Kidney (tissue), 14 donors: Measurements from ENCODE around the gene RLN1. TPM values are rescaled to one million over a fixed set of nuclear protein-coding genes. Genes with fewer than 3 reads are reported as not detected.
"Not testable (repeated sequence)": the region's sequence is repeated elsewhere in the genome, so short reads cannot be mapped to it uniquely, and the experiment has no call there.

Source experiments
- DNase-seq, 5 donors: peaks; one replicate each; pipeline ENCODE4 v3.0.0-alpha.2; 2013 to 2020
- FAIRE-seq: peaks from 2 replicates; lab custom pipeline; 2012; peaks lifted over from hg19 to GRCh38; lab: Jason Lieb, UNC
- H3K27ac ChIP-seq, 2 donors: one replicate each; pipeline ENCODE4 v1.7.0; 2013; ENCODE audit warnings: low read depth in 2 of 2, low read length in 2 of 2, inconsistent platforms in 1 of 2
- H3K27me3 ChIP-seq: one replicate; pipeline ENCODE4 v1.7.1; 2013; ENCODE audit warnings: low read length, inconsistent platforms; ENCODE audit not compliant: control insufficient read depth, insufficient read depth
- H3K36me3 ChIP-seq, 3 donors: one replicate each; pipeline versions ENCODE4 v1.7.0 to v1.7.1; 2013; ENCODE audit warnings: low read length in 3 of 3, control low read depth in 1 of 3, inconsistent platforms in 1 of 3; ENCODE audit not compliant: insufficient read depth in 3 of 3, control insufficient read depth in 2 of 3
- H3K4me1 ChIP-seq, 3 donors: one replicate each; pipeline versions ENCODE4 v1.7.0 to v1.7.1; 2013; ENCODE audit warnings: low read length in 3 of 3, inconsistent platforms in 1 of 3, low read depth in 1 of 3; ENCODE audit not compliant: control insufficient read depth in 2 of 3, insufficient read depth in 2 of 3
- H3K4me3 ChIP-seq, 3 donors: one replicate each; pipeline versions ENCODE4 v1.7.0 to v1.8.1; 2013; ENCODE audit warnings: low read length in 3 of 3, control low read depth in 1 of 3, inconsistent platforms in 1 of 3
- H3K9ac ChIP-seq, 3 donors: one replicate each; pipeline versions ENCODE4 v1.7.0 to v1.7.1; 2013; ENCODE audit warnings: low read length in 3 of 3, control low read depth in 1 of 3, inconsistent platforms in 1 of 3
- H3K9me3 ChIP-seq, 3 donors: one replicate each; pipeline versions ENCODE4 v1.7.0 to v1.7.1; 2013; ENCODE audit warnings: low read length in 3 of 3, control low read depth in 1 of 3, inconsistent platforms in 1 of 3; ENCODE audit not compliant: control insufficient read depth in 2 of 3, insufficient read depth in 1 of 3
- CTCF ChIP-seq: IDR thresholded peaks from 3 replicates; pipeline ENCODE4 v1.5.1; 2012; ENCODE audit warnings: mild to moderate bottlenecking, moderate library complexity, borderline replicate concordance; ENCODE audit not compliant: insufficient read depth; ENCODE audit errors: extremely low read depth
- intact Hi-C: fragments of 100-400 bp; cut with DNase I; formaldehyde crosslinking; loops from one replicate; pipeline ENCODE4 v1.11.1; 2022
- polyA plus RNA-seq: library from polyadenylated mRNA; stranded (reverse); fragments of 350-450 nt; fragmentation: Illumina TruSeq; extraction: RNeasy Lipid Tissue Mini Kit (QIAGEN cat#74804); gene quantifications from one replicate; pipeline ENCODE4 v1.2.3, GENCODE V29; 2014; ENCODE audit warnings: low read depth, low replicate concordance; ENCODE audit not compliant: insufficient read depth
- total RNA-seq: library from RNA; stranded (reverse); fragmentation: NEBNext Ultra II Directional; extraction: Animal tissue kit (Norgen Biotek cat#: 25700); gene quantifications from one replicate; pipeline ENCODE4 v1.2.1, GENCODE V29; 2021
- donor health status: control.
- donor health status: control.
- donor health status: control.
- donor health status: control.
- donor health status: control.
- donor health status: DM: yes; HTN: yes; CAD: no.
- donor health status: Normal renal cell carcinoma (clear cell type).

Gene RLN1
- total and polyA plus RNA-seq, 2 donors from 2014 or later, result 0.57 to 0.82 TPM

DNA sequence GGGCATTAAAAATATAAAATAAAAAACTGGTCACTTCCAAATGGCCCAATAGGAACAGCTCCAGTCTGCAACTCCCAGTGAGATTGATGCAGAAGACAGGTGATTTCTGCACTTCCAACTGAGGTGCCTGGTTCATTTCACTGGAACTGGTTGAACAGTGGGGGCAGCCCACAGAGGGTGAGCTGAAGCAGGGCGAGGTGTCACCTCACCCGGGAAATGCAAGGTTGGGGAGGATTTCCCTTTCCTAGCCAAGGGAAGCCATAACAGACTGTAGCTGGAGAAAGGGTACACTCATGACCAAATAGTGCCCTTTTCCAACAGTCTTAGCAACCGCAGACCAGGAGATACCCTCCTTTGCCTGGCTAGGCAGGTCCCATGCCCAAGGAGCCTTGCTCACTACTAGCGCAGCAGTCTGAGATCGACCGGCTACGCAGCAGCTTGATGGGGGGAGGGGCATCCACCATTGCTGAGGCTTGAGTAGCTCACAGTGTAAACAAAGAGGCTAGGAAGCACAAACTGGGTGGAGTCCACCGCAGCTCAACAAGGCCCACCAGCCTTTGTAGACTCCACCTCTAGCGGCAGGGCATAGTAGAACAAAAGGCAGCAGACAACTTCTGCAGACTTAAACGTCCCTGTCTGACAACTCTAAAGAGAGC is 12.7 kb downstream of the RLN1 start:
- DNase-seq, result peak in 1 of 5 donors; percentile 31
- Histone ChIP-seq H3K4me3 (no peak overlapping the region), H3K9me3 (no peaks in the 10 kb centered on the region), H3K36me3 (no peaks in the 10 kb centered on the region), H3K27ac (no peak overlapping the region), H3K4me1 (no peaks in the 10 kb centered on the region), H3K9ac (no peak overlapping the region), H3K27me3 (no peaks in the 10 kb centered on the region)
- intact Hi-C loops, result no loop called here
- TF ChIP-seq CTCF, result no peak
- FAIRE-seq, result no peak

DNA sequence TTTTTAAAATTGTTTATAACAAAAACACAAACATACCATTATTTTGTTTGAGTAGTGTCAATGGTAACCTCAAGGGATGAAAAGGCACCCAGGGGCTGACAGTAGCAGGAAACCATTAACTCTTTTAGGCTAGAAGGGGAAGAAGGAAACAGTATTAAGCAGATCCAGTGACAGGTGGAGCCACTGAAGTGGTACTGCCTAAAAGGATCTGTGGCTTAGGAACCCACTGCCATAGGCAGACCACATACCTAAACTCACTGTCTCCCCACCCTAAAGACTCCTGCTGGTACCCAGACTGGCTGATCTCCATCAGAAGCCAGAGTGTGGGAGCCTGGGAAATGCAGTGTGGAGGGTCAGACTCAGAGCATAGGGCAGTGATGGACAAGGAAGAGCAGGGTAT is 13.5 kb downstream of the RLN1 start:
- no peaks in the 10 kb centered on the region for H3K9me3 ChIP-seq
- no peak for DNase-seq
- FAIRE-seq, result no peak
- H3K27ac ChIP-seq, result no peak overlapping the region
- no peak for TF ChIP-seq CTCF
- intact Hi-C loops, result no loop called here
- H3K36me3 ChIP-seq, result no peaks in the 10 kb centered on the region
- no peaks in the 10 kb centered on the region for H3K4me1 ChIP-seq
- H3K27me3 ChIP-seq, result no peaks in the 10 kb centered on the region
- no peak overlapping the region for H3K9ac ChIP-seq
- no peak overlapping the region for H3K4me3 ChIP-seq

DNA sequence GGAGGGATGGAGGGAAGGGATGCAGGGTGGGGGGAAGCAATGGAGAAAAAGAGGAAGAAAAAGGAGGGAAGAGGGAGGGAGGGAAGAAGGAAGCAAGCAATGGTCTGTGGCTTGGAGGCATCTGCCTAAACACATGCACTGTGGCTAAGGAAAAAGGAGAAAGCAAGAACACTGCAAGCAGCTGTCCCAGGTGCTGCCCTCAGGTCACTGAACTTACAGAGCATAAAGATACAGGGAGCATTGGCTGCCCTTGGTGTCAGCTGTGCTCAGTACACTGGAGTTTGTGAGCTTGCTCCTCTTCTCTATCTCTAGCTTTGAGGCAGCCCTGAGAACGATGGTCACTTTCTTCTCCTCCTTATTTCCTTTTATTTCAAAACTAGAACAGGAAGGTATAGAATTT is 18.1 kb downstream of the RLN1 start:
- intact Hi-C loops, FAIRE-seq, DNase-seq: not testable (repeated sequence)

GRCh38 chr9:5321058-5321457 is 18.6 kb downstream of the RLN1 start:
- H3K4me1 ChIP-seq, result no peaks in the 10 kb centered on the region
- FAIRE-seq (no peak), DNase-seq (no peak)
- H3K4me3 ChIP-seq, result no peak overlapping the region
- no peaks in the 10 kb centered on the region for H3K27me3 ChIP-seq
- no peaks in the 10 kb centered on the region for H3K36me3 ChIP-seq
- intact Hi-C loops, result no loop called here
- H3K27ac ChIP-seq, result no peak overlapping the region
- H3K9me3 ChIP-seq, result no peaks in the 10 kb centered on the region
- no peak overlapping the region for H3K9ac ChIP-seq
- TF ChIP-seq CTCF, result no peak

More for the DNA sequence above, 18.1 kb downstream of the RLN1 start:
- H3K36me3 ChIP-seq, H3K9ac ChIP-seq, H3K27me3 ChIP-seq, H3K4me1 ChIP-seq, H3K9me3 ChIP-seq, H3K4me3 ChIP-seq, H3K27ac ChIP-seq: not testable (repeated sequence)

- H3K4me3 ChIP-seq, H3K9me3 ChIP-seq, H3K27me3 ChIP-seq, DNase-seq, H3K27ac ChIP-seq, FAIRE-seq, intact Hi-C loops, H3K36me3 ChIP-seq, H3K9ac ChIP-seq, H3K4me1 ChIP-seq: not testable (repeated sequence)
Observed at GRCh38 chr9:5316406-5316805, 23.3 kb downstream of the RLN1 start.
